ENCODE data around the gene SPCS2.
"Not testable (repeated sequence)": the region's sequence is repeated elsewhere in the genome, so short reads cannot be mapped to it uniquely, and the experiment has no call there.

SPCS2 gene

GRCh38 chr11:74950374-74950969, 1.4 kb downstream of the SPCS2 start:
- DNase-seq = no peak

DNA sequence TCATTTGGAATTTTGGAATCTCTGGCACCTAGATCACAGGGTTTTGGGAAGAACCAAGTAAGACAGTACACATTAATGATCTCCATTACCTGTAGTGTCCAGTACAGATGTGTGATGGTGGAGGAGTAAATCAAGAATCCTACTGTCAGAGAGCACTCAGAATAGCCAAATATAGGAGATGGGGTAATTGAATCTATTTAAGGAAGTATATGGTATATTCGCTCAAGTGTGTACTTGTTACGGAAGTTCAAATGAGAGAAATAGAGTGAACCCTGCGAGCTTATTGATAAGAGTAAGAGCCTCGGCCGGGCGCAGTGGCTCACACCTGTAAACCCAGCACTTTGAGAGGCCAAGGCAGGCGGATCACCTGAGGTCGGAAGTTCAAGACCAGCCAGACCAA, 2.2 kb downstream of the SPCS2 start:
- no peak for DNase-seq

DNA sequence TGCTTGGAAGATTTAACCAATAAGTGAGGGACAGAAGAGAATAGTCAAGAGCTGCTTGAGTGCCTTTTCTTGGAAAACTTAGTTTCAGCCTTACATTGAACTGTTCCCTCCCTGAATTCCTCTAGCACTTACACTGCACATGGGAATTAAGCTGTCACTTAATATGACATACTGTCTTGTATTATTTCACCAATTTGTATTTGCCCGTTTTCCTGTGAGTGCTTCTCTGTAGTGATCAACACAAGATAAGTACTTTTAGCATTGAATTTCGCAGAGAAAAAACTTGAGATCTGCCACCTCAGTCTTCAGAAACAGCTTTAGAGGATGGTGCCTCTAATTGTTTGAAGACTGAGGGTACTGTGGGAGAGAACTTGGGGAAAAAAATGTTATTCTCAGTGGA, 3.7 kb downstream of the SPCS2 start:
- DNase-seq = no peak

- no peak for DNase-seq
Observed at GRCh38 chr11:74953451-74953850, 4.4 kb downstream of the SPCS2 start.

- DNase-seq = no peak
Observed at GRCh38 chr11:74954199-74954598, 5.1 kb downstream of the SPCS2 start.

- no peak for DNase-seq
Observed at GRCh38 chr11:74956397-74957015, 7.4 kb downstream of the SPCS2 start.

GRCh38 chr11:74957937-74958629, 9.0 kb downstream of the SPCS2 start:
- DNase-seq = no peak

- not testable (repeated sequence) for DNase-seq
Observed at GRCh38 chr11:74960128-74960527, 11.1 kb downstream of the SPCS2 start.

GRCh38 chr11:74966651-74967050, 17.6 kb downstream of the SPCS2 start:
- DNase-seq = no peak

DNA sequence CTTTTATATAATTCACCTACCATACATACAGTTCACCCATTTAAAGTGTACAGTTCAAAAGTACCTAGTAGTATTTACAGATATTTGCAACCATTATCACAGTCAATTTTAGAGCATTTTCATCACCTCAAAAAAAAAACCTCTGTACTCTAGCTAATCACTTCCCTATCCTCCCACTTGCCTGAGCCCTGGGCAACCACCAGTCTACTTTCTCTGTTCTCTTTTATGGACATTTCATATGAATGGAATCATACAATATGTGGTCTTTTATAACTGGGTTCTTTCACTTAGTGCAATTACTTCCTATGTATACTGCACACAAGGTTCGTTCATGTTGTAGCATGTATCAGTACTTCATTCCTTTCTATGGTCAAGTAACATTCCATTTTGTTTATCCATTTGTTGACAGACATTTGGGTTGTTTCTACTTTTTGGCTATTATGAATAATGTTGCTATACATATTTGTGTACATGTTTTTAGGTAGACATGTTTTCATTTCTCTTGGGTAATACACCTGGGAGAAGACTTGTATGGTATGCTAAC, 21.9 kb downstream of the SPCS2 start:
- DNase-seq = no peak

- no peak for DNase-seq
Observed at GRCh38 chr11:74971424-74971823, 22.4 kb downstream of the SPCS2 start.

GRCh38 chr11:74978041-74978440, 29.0 kb downstream of the SPCS2 start:
- no peak for DNase-seq

GRCh38 chr11:74980634-74981033, 31.6 kb downstream of the SPCS2 start:
- DNase-seq = no peak

DNA sequence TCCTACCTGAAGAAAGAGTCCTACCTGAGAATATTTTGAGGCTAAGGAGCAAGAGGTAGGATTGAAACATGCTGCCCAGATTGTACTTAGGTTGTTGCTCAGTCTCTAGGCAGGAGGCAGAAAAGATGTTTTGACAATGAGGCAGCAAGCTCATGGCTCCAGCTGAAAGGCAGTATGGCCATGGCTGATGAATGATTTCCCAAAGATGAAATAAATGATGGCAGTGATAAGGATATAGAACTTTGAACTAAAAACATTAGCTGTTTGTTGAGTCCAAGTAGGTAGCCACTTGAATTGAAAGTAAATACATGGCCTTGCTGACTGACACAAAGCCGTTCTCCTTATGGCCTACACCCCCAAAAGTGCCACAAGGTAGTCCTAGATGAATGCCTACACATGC, 32.8 kb downstream of the SPCS2 start:
- DNase-seq = no peak

- DNase-seq = no peak
Observed at GRCh38 chr11:74984070-74984469, 35.0 kb downstream of the SPCS2 start.

GRCh38 chr11:74984730-74985129, 35.7 kb downstream of the SPCS2 start:
- no peak for DNase-seq

GRCh38 chr11:74988541-74989259, 39.6 kb downstream of the SPCS2 start, which contains the start of gene NEU3:
TSS of gene NEU3 (plus strand) at chr11:74988933. CDS start at chr11:74989061, 128 bp downstream.
- DNase-seq = peak; percentile 50

DNA sequence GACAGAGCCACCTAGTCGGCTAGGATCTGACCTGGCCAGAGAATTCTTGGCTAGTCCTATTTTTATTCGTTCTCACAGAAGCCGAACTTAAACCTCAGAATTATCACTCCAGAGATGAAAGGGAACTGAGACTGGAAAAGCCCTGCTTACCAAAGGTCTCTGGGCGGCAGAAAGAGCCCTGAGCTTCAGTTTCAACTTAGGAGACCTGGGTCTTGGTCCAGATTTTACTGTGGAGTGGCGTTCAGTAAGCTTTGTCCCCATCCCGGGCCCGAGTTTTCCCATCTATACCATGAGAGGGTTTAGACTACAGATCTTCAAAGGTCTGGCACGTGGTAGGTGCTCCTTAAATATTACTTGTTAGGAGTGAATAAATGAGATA, 40.2 kb downstream of the SPCS2 start:
- no peak for DNase-seq

DNA sequence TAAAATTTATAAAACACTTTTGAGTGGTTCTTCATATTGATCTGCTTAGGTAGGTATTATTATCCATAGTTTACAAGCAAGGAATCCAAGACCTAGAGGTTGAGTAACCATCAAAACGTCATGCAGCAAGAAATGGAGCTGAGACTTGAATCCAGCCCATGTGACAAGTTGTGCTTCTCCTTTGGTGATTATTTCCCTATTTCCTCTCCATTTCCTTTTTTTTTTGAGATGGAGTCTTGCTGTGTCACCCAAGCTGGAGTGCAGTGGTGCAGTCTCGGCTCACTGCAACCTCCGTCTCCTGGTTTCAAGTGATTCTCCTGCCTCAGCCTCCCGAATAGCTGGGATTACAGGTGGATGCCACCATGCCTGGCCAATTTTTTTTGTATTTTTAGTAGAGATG, 41.1 kb downstream of the SPCS2 start:
- DNase-seq = not testable (repeated sequence)

- DNase-seq = no peak
Observed at GRCh38 chr11:74990941-74991340, 41.9 kb downstream of the SPCS2 start.

- no peak for DNase-seq
Observed at GRCh38 chr11:74992852-74993251, 43.8 kb downstream of the SPCS2 start.

DNA sequence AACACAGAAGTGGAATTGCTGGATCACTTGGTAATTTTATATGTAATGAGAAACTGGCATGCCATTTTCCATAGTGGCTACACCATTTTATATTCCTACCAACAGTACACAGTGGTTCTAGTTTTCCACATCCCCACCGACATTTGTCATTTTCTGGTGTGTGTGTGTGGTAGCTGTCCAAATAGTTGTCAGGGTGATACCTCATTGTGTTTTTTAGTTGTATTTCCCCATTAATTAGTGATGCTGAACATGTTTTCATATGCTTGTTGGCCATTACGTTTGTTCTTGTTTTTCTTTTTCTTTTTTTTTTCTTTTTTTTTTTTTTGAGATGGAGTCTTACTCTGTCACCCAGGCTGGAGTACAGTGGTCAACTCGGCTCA, 51.9 kb downstream of the SPCS2 start:
- DNase-seq = no peak

- DNase-seq = no peak
Observed at GRCh38 chr11:75001686-75002085, 52.6 kb downstream of the SPCS2 start.

DNA sequence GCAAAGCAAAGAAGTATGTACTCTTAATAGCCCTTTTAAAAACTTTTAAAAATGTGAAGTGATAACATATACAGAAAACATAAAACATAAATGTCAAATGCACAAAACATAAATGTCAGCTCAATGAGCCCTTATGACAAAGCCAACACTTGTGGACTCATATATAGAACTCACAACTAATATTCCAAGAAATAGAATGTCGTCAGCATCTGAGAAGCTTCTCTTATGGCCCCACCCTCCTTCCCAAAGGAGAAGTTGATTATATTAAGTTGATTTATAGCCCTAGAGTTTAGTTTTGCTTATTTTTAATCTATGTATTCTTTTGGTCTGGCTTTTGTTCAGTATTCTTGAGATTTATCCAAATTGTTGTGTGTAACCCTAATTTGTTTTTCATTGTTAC, 53.5 kb downstream of the SPCS2 start:
- no peak for DNase-seq

All from NCI-H1417 treated with DMSO at 0.1 percent for 48 hours (cell line).